Activated CD4-positive, alpha-beta T cell treated with anti-CD3 and anti-CD28 coated beads for 36 hours (primary cell): ENCODE results near the gene IGSF21. TPM values are rescaled to one million over a fixed set of nuclear protein-coding genes. Genes with fewer than 3 reads are reported as not detected.
"Not testable (repeated sequence)": the region's sequence is repeated elsewhere in the genome, so short reads cannot be mapped to it uniquely, and the experiment has no call there.

Experiments
- ATAC-seq: fragments of 200-7000 bp; cut with Tn5 transposase; one replicate; pipeline ENCODE4 v1.10.0; 2021; ENCODE audit warnings: mild to moderate bottlenecking, moderate library complexity
- CTCF ChIA-PET: fragments of 350-600 bp; sonication (Branson Sonifier 250); formaldehyde crosslinking; loops from one replicate; lab custom pipeline; 2021; ENCODE audit warnings: antibody characterized with exemption; lab: Charles Lee
- POLR2A ChIA-PET: fragments of 350-600 bp; sonication (Branson Sonifier 250); formaldehyde crosslinking; loops from one replicate; lab custom pipeline; 2021; ENCODE audit warnings: antibody characterized with exemption, inconsistent platforms; lab: Charles Lee
- DNase-seq: peaks from one replicate; pipeline ENCODE4 v3.0.0-alpha.2; 2020
- H3K27ac Mint-ChIP-seq: one replicate; pipeline ENCODE4 v1.8.0; 2021; ENCODE audit warnings: mixed read lengths
- H3K27me3 Mint-ChIP-seq: one replicate; pipeline ENCODE4 v1.8.0; 2021; ENCODE audit warnings: mixed read lengths
- H3K36me3 Mint-ChIP-seq: one replicate; pipeline ENCODE4 v1.8.0; 2021; ENCODE audit warnings: low read depth, mixed read lengths
- H3K4me1 Mint-ChIP-seq: one replicate; pipeline ENCODE4 v1.8.0; 2021; ENCODE audit warnings: mixed read lengths
- H3K4me3 Mint-ChIP-seq: one replicate; pipeline ENCODE4 v1.8.0; 2021; ENCODE audit warnings: mild to moderate bottlenecking, moderate library complexity, mixed read lengths
- H3K9me3 Mint-ChIP-seq: one replicate; pipeline ENCODE4 v1.8.0; 2021; ENCODE audit warnings: low read depth, mixed read lengths
- intact Hi-C, 2 experiments: fragments of 100-400 bp; cut with DNase I in 1 of 2; cut with micrococcal nuclease in 1 of 2; formaldehyde crosslinking; loops; one replicate each; pipeline versions ENCODE4 v1.14.2 to v1.15.1; 2022 to 2024; cut with DNase I, micrococcal nuclease
- total RNA-seq, 2 experiments: library from RNA; stranded (reverse); gene quantifications; one replicate each; pipeline ENCODE4 v1.2.3, GENCODE V29; 2021

The IGSF21 gene
- total RNA-seq, 2 experiments from 2014 or later = not detected

- no peaks in the 10 kb centered on the region for H3K36me3 Mint-ChIP-seq
- no peak overlapping the region for H3K4me3 Mint-ChIP-seq
- H3K27ac Mint-ChIP-seq = no peak overlapping the region
- DNase-seq (no peak), ATAC-seq (no peak)
- CTCF ChIA-PET = interaction anchor here (0.8 kb wide), 1 partner anchor 18 kb away, joined by 4 read pairs; no protein-coding TSS in a partner anchor
- H3K9me3 Mint-ChIP-seq = no peaks in the 10 kb centered on the region
- intact Hi-C loops = no loop called here
- POLR2A ChIA-PET = no interaction called here
- H3K27me3 Mint-ChIP-seq = no peaks in the 10 kb centered on the region
- no peaks in the 10 kb centered on the region for H3K4me1 Mint-ChIP-seq
Observed at GRCh38 chr1:18151436-18152122, 44.0 kb downstream of the IGSF21 start.

GRCh38 chr1:18154430-18155194 is 47.0 kb downstream of the IGSF21 start:
- no peak for DNase-seq
- Mint-ChIP-seq H3K36me3 (no peaks in the 10 kb centered on the region), H3K9me3 (no peaks in the 10 kb centered on the region), H3K4me1 (no peaks in the 10 kb centered on the region), H3K4me3 (no peak overlapping the region), H3K27ac (no peak overlapping the region), H3K27me3 (peaks cover 4% of the 10 kb centered on the region)
- POLR2A ChIA-PET = no interaction called here
- CTCF ChIA-PET = no interaction called here
- no peak for ATAC-seq
- intact Hi-C loops = no loop called here

- ATAC-seq (no peak), DNase-seq (no peak)
- H3K4me3 Mint-ChIP-seq = no peak overlapping the region
- peaks cover 4% of the 10 kb centered on the region for H3K27me3 Mint-ChIP-seq
- H3K9me3 Mint-ChIP-seq = no peaks in the 10 kb centered on the region
- H3K36me3 Mint-ChIP-seq = no peaks in the 10 kb centered on the region
- intact Hi-C loops = no loop called here
- ChIA-PET POLR2A (no interaction called here), CTCF (no interaction called here)
- no peaks in the 10 kb centered on the region for H3K4me1 Mint-ChIP-seq
- no peak overlapping the region for H3K27ac Mint-ChIP-seq
Observed at GRCh38 chr1:18155881-18156385, 48.3 kb downstream of the IGSF21 start.

DNA sequence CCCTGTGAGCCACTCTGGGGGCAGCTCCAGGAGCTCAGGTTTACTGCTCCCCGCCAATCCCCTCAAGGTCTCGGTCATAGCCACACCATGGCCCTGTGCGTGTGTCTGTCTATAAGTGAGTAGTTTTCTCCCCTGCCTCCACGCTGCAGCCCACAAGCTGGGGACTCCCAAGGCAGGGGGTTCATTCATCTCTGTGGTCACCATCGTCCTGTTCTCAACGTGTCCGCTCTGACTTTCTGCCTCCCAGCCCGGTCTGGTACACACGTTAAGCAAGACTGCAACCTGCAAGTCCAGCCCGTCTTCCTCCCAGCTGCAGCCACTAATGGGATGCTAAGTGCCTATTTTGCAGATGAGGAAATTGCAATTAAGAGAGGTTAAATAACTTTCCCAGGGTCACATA is 49.8 kb downstream of the IGSF21 start:
- no peak overlapping the region for H3K4me3 Mint-ChIP-seq
- intact Hi-C loops = no loop called here
- H3K4me1 Mint-ChIP-seq = no peaks in the 10 kb centered on the region
- ChIA-PET CTCF (no interaction called here), POLR2A (no interaction called here)
- DNase-seq = no peak
- H3K36me3 Mint-ChIP-seq = no peaks in the 10 kb centered on the region
- no peak for ATAC-seq
- no peak overlapping the region for H3K27ac Mint-ChIP-seq
- H3K27me3 Mint-ChIP-seq = peaks cover 4% of the 10 kb centered on the region
- H3K9me3 Mint-ChIP-seq = no peaks in the 10 kb centered on the region

DNA sequence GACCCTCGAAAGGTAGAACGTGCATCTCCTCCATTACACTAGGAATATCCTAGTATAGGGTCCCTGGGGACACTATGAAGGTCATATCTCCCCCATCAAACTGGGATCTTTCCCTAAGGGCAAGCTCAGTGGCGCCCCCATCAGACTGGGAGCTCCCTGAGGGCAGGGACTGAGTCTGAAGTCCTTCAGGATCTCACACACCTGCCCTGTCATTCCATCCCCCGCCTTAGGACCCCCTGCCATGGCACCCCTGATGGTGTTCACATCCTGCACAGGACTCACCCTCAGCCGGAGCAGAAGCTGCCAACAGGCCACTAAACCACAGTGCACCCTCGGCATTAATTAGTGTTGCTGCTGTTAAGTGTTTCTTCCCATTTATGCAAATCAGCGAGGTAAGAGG is 50.4 kb downstream of the IGSF21 start:
- Mint-ChIP-seq H3K4me1 (no peaks in the 10 kb centered on the region), H3K27ac (no peak overlapping the region), H3K9me3 (no peaks in the 10 kb centered on the region), H3K27me3 (peaks cover 4% of the 10 kb centered on the region), H3K36me3 (no peaks in the 10 kb centered on the region), H3K4me3 (no peak overlapping the region)
- DNase-seq (no peak), ATAC-seq (no peak)
- ChIA-PET POLR2A (no interaction called here), CTCF (no interaction called here)
- intact Hi-C loops = no loop called here

DNA sequence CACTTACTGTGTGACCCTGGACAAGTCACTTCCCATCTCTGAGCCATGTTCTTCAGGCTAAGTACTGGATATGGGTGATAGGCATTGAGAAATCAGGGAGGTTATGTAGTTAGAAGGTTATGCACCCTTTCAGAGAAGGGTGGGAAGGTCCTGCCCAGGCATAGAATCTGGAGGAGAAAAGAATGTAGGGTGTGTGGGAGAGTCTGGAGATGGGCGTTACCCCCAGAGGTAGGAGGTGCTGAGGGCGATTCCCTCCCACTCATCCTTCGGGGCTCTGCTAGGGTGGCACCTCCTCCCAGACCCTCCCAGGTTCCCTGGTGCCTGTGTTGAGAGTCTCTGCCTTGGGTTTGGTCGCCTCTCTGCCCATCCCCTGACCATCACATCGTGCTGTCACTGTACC is 51.1 kb downstream of the IGSF21 start:
- no peaks in the 10 kb centered on the region for H3K4me1 Mint-ChIP-seq

GRCh38 chr1:18160290-18160942 is 52.8 kb downstream of the IGSF21 start:
- H3K9me3 Mint-ChIP-seq = no peaks in the 10 kb centered on the region
- no peak overlapping the region for H3K27ac Mint-ChIP-seq
- CTCF ChIA-PET = no interaction called here
- intact Hi-C loops = no loop called here
- POLR2A ChIA-PET = no interaction called here
- H3K4me3 Mint-ChIP-seq = no peak overlapping the region
- no peaks in the 10 kb centered on the region for H3K4me1 Mint-ChIP-seq
- peaks cover 5% of the 10 kb centered on the region for H3K27me3 Mint-ChIP-seq
- no peak for DNase-seq
- no peaks in the 10 kb centered on the region for H3K36me3 Mint-ChIP-seq
- no peak for ATAC-seq

More for the DNA sequence above, 51.1 kb downstream of the IGSF21 start:
- peaks cover 4% of the 10 kb centered on the region for H3K27me3 Mint-ChIP-seq
- no peaks in the 10 kb centered on the region for H3K9me3 Mint-ChIP-seq
- intact Hi-C loops = no loop called here
- no peak overlapping the region for H3K4me3 Mint-ChIP-seq
- DNase-seq = no peak
- no peak for ATAC-seq
- ChIA-PET CTCF (no interaction called here), POLR2A (no interaction called here)
- no peak overlapping the region for H3K27ac Mint-ChIP-seq
- H3K36me3 Mint-ChIP-seq = no peaks in the 10 kb centered on the region

DNA sequence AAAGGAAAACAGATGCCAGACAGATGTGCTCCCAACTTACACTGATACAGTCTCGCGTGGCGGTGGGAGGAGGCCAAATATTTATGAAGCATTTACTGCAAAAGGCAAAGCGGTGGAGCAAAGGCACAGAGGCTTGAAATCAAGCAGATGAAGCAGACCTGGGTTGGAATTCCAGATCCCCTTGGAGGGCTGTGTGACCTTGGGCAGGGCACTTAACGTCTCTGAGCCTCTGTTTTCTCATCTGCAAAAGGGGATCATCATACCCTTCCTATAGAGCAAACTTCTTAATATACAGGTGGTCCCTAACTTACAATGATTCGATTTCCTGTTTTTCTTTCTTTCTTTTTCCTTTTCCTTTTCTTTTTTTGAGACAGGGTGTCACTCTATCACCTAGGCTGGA is 54.1 kb downstream of the IGSF21 start:
- POLR2A ChIA-PET = no interaction called here
- intact Hi-C loops = no loop called here
- ATAC-seq = no peak
- Mint-ChIP-seq H3K27me3 (peaks cover 7% of the 10 kb centered on the region), H3K27ac (no peak overlapping the region), H3K4me1 (no peaks in the 10 kb centered on the region), H3K4me3 (no peak overlapping the region), H3K9me3 (no peaks in the 10 kb centered on the region), H3K36me3 (no peaks in the 10 kb centered on the region)
- CTCF ChIA-PET = interaction anchor here (0.6 kb wide), 1 partner anchor 14 kb away, joined by 4 read pairs; no protein-coding TSS in a partner anchor
- no peak for DNase-seq

GRCh38 chr1:18165640-18166039 is 58.0 kb downstream of the IGSF21 start:
- H3K4me3 Mint-ChIP-seq, H3K9me3 Mint-ChIP-seq, H3K27me3 Mint-ChIP-seq, CTCF ChIA-PET, H3K27ac Mint-ChIP-seq, DNase-seq, ATAC-seq, intact Hi-C loops, H3K36me3 Mint-ChIP-seq, H3K4me1 Mint-ChIP-seq, POLR2A ChIA-PET: not testable (repeated sequence)

GRCh38 chr1:18166341-18166740 is 58.7 kb downstream of the IGSF21 start:
- DNase-seq (no peak), ATAC-seq (no peak)
- CTCF ChIA-PET = interaction anchor here (0.6 kb wide), 1 partner anchor 298 kb away, joined by 3 read pairs; no protein-coding TSS in a partner anchor
- H3K4me1 Mint-ChIP-seq = no peaks in the 10 kb centered on the region
- no peaks in the 10 kb centered on the region for H3K36me3 Mint-ChIP-seq
- H3K27ac Mint-ChIP-seq = no peak overlapping the region
- intact Hi-C loops = no loop called here
- peaks cover 10% of the 10 kb centered on the region for H3K27me3 Mint-ChIP-seq
- POLR2A ChIA-PET = no interaction called here
- H3K9me3 Mint-ChIP-seq = no peaks in the 10 kb centered on the region
- H3K4me3 Mint-ChIP-seq = no peak overlapping the region

GRCh38 chr1:18166929-18167328 is 59.3 kb downstream of the IGSF21 start:
- Mint-ChIP-seq H3K9me3 (no peaks in the 10 kb centered on the region), H3K4me3 (no peak overlapping the region), H3K4me1 (no peaks in the 10 kb centered on the region), H3K27me3 (peaks cover 10% of the 10 kb centered on the region), H3K27ac (no peak overlapping the region), H3K36me3 (no peaks in the 10 kb centered on the region)
- intact Hi-C loops = no loop called here
- POLR2A ChIA-PET = no interaction called here
- DNase-seq (no peak), ATAC-seq (no peak)
- CTCF ChIA-PET = interaction anchor here (0.6 kb wide), 1 partner anchor 298 kb away, joined by 3 read pairs; no protein-coding TSS in a partner anchor
